A549 (cell line): ENCODE results near the gene SMYD5. TPM values are rescaled to one million over a fixed set of nuclear protein-coding genes. Genes with fewer than 3 reads are reported as not detected.

Source experiments
- ATAC-seq, 2 experiments: fragments of 200-7000 bp in 1 of 2; fragments of >200 bp in 1 of 2; cut with Nextera tagmentation in 1 of 2; cut with Tn5 transposase in 1 of 2; 3 replicates each; pipeline versions ENCODE4 v1.8.0 to v1.9.1; 2018 to 2020; ENCODE audit warnings: mild to moderate bottlenecking in 1 of 2, moderate library complexity in 1 of 2
- CTCF ChIA-PET: fragments of 300-600 bp; sonication (Branson Sonifier 250); formaldehyde crosslinking; extraction: SDS; loops from one replicate; lab custom pipeline; 2021; ENCODE audit warnings: antibody characterized with exemption, inconsistent platforms; lab: Yijun Ruan, JAX
- POLR2A ChIA-PET: fragments of 350-600 bp; formaldehyde crosslinking; extraction: SDS; loops from one replicate; lab custom pipeline; 2021; ENCODE audit warnings: antibody characterized with exemption, inconsistent platforms; lab: Yijun Ruan, JAX
- DNase-seq, 2 experiments: peaks; one replicate each; pipeline versions ENCODE4 v3.0.0 to v3.0.0-alpha.2; 2011 to 2016; ENCODE audit warnings: low read depth in 1 of 2, low spot score in 1 of 2
- FAIRE-seq: peaks from 2 replicates; lab custom pipeline; 2011; peaks lifted over from hg19 to GRCh38; lab: Jason Lieb, UNC
- H3K27ac ChIP-seq, 2 experiments: fragments of >200 bp; sonication (Bioruptor Twin); formaldehyde crosslinking; 3 replicates each; pipeline ENCODE4 v1.5.1; 2016 to 2017
- H3K4me1 ChIP-seq: fragments of >200 bp; sonication (Bioruptor Twin); formaldehyde crosslinking; 3 replicates; pipeline ENCODE4 v1.6.1; 2016
- H3K4me2 ChIP-seq: fragments of >200 bp; sonication (Bioruptor Twin); formaldehyde crosslinking; 3 replicates; pipeline ENCODE4 v1.6.1; 2016
- H3K4me3 ChIP-seq: fragments of >200 bp; sonication (Bioruptor Twin); formaldehyde crosslinking; 3 replicates; pipeline ENCODE4 v1.5.1; 2016
- H3K9me3 ChIP-seq: fragments of >200 bp; sonication (Bioruptor Twin); formaldehyde crosslinking; 3 replicates; pipeline ENCODE4 v1.6.1; 2016
- BHLHE40 ChIP-seq: IDR thresholded peaks from 2 replicates; pipeline ENCODE4 v1.6.1; 2012; ENCODE audit warnings: low read depth, low read length, inconsistent platforms
- CBX2 ChIP-seq: fragments of 200-600 bp; sonication (generic); IDR thresholded peaks from 2 replicates; pipeline ENCODE4 v1.6.1; 2016; ENCODE audit warnings: low read depth, mild to moderate bottlenecking, borderline replicate concordance
- CHD2 ChIP-seq: fragments of 150-350 bp; IDR thresholded peaks from 2 replicates; pipeline ENCODE4 v1.6.1; 2014; ENCODE audit warnings: low read length; ENCODE audit not compliant: partially characterized antibody
- CHD4 ChIP-seq: fragments of 200-600 bp; sonication (generic); IDR thresholded peaks from 2 replicates; pipeline ENCODE4 v1.6.1; 2016; ENCODE audit warnings: antibody characterized with exemption, mild to moderate bottlenecking, borderline replicate concordance
- EHF ChIP-seq: fragments of 250-450 bp; sonication (Bioruptor Pico); IDR thresholded peaks from 2 replicates; pipeline ENCODE4 v1.5.0; 2020; ENCODE audit warnings: mild to moderate bottlenecking
- ESRRA ChIP-seq: fragments of 150-350 bp; IDR thresholded peaks from 2 replicates; pipeline ENCODE4 v1.6.1; 2014; ENCODE audit warnings: mild to moderate bottlenecking, low read length, borderline replicate concordance
- HOXB5 ChIP-seq: fragments of 250-450 bp; sonication (Bioruptor Pico); IDR thresholded peaks from 2 replicates; pipeline ENCODE4 v1.5.0; 2020; ENCODE audit warnings: mild to moderate bottlenecking, moderate library complexity
- JUN ChIP-seq, 2 experiments: fragments of >200 bp; sonication (Bioruptor Twin); formaldehyde crosslinking; IDR thresholded peaks; 2 replicates in 1 of 2; 3 replicates in 1 of 2; pipeline ENCODE4 v1.6.1; 2016 to 2017
- JUNB ChIP-seq: fragments of >200 bp; sonication (Bioruptor Twin); formaldehyde crosslinking; IDR thresholded peaks from 2 replicates; pipeline ENCODE4 v1.6.1; 2016
- KDM1A ChIP-seq: fragments of 200-600 bp; sonication (generic); IDR thresholded peaks from 2 replicates; pipeline ENCODE4 v1.6.1; 2016; ENCODE audit warnings: low read depth, mild to moderate bottlenecking
- MAZ ChIP-seq: fragments of 150-350 bp; IDR thresholded peaks from 2 replicates; pipeline ENCODE4 v1.6.1; 2014; ENCODE audit warnings: antibody characterized with exemption, low read depth, low read length, borderline replicate concordance
- MYC ChIP-seq: IDR thresholded peaks from 2 replicates; pipeline ENCODE4 v1.6.1; 2012; ENCODE audit warnings: mild to moderate bottlenecking, inconsistent platforms, low read length, improper control_type of control experiment, borderline replicate concordance
- NFE2L2 ChIP-seq: fragments of 150-350 bp; conservative IDR thresholded peaks from 2 replicates; pipeline ENCODE4 v1.6.1; 2014; ENCODE audit warnings: low read length
- NPAS2 ChIP-seq: fragments of 250-450 bp; sonication (Bioruptor Pico); IDR thresholded peaks from 2 replicates; pipeline ENCODE4 v1.8.0; 2022; ENCODE audit warnings: mild to moderate bottlenecking, moderate library complexity, borderline replicate concordance
- PHF8 ChIP-seq: fragments of 200-600 bp; sonication (generic); IDR thresholded peaks from 2 replicates; pipeline ENCODE4 v1.6.1; 2016; ENCODE audit warnings: low read depth, mild to moderate bottlenecking, antibody characterized with exemption, moderate library complexity, borderline replicate concordance
- POLR2AphosphoS2 ChIP-seq: conservative IDR thresholded peaks from 2 replicates; pipeline ENCODE4 v1.6.1; 2012; ENCODE audit warnings: low read length, improper control_type of control experiment, inconsistent platforms
- RARB ChIP-seq: fragments of 250-450 bp; sonication (Bioruptor Pico); IDR thresholded peaks from 2 replicates; pipeline ENCODE4 v1.8.0; 2021; ENCODE audit warnings: mild to moderate bottlenecking, moderate library complexity
- RNF2 ChIP-seq: fragments of 200-600 bp; sonication (generic); IDR thresholded peaks from 2 replicates; pipeline ENCODE4 v1.6.1; 2016; ENCODE audit warnings: low read depth, mild to moderate bottlenecking, antibody characterized with exemption, moderate library complexity, borderline replicate concordance
- SREBF2 ChIP-seq: fragments of 450-650 bp; IDR thresholded peaks from 2 replicates; pipeline ENCODE4 v1.6.1; 2014; ENCODE audit warnings: mild to moderate bottlenecking, moderate library complexity
- ZC3H11A ChIP-seq: fragments of 450-650 bp; IDR thresholded peaks from 2 replicates; pipeline ENCODE4 v1.6.1; 2014; ENCODE audit warnings: antibody characterized with exemption, mild to moderate bottlenecking
- ZFP36 ChIP-seq: fragments of 450-650 bp; IDR thresholded peaks from 2 replicates; pipeline ENCODE4 v1.6.1; 2014; ENCODE audit warnings: borderline replicate concordance; ENCODE audit not compliant: partially characterized antibody
- WGBS: methylation state at CpG from one replicate; pipeline ENCODE4 v1.1.6; 2017; ENCODE audit errors: missing lambda C conversion rate; 5-methylcytosine and 5-hydroxymethylcytosine counted together
- polyA plus RNA-seq, 4 experiments: library from polyadenylated mRNA; depleted of rRNA in 3 of 4; stranded (reverse); fragments of >200 nt; fragmentation: RNase III in 1 of 4; extraction: RNeasy Plus Mini Kit Qiagen cat#74134 plus additional on column Dnase treatment in 1 of 4; gene quantifications; 2 replicates in 3 of 4; 3 replicates in 1 of 4; pipeline ENCODE4 v1.2.3, GENCODE V29; 2011 to 2017
- TF ChIP-seq, protein P1 (sequence below): IDR thresholded peaks from 2 replicates; pipeline ENCODE4 v1.6.1; 2012
- TF ChIP-seq, protein P2 (sequence below): fragments of 250-450 bp; sonication (Bioruptor Pico); IDR thresholded peaks from 2 replicates; pipeline ENCODE4 v1.5.0; 2020; ENCODE audit warnings: low read depth, mild to moderate bottlenecking, moderate library complexity
- TF ChIP-seq, protein P3 (sequence below): IDR thresholded peaks from 2 replicates; pipeline ENCODE4 v1.6.1; 2012

Gene SMYD5
- polyA plus RNA-seq, 2 of the 4 experiments (the other 2 are of a cell fraction) = 40.3 to 46.7 TPM

- ChIA-PET CTCF (interaction anchor here (0.7 to 4.6 kb wide), 4 partner anchors 12 to 42 kb away, joined by 3 to 42 read pairs (median 6); partner anchors contain the start of gene EGR4), POLR2A (no interaction called here)
- peaks cover 7% of the 10 kb centered on the region; the same call in 1 of the 3 replicates for H3K4me1 ChIP-seq
- FAIRE-seq (no peak), ATAC-seq (no peak; a peak in 1 of 6 replicates), DNase-seq (no peak)
- 70% methylated on average over 9 of the region's 22 CpGs for WGBS
- H3K9me3 ChIP-seq = no peaks in the 10 kb centered on the region
- H3K4me2 ChIP-seq = peak overlapping the region; percentile 78
- H3K27ac ChIP-seq = peak overlapping the region; percentile 66 to 82
- TF ChIP-seq ZC3H11A = no peak
- no peak for TF ChIP-seq MAZ
- no peak for TF ChIP-seq ESRRA
- TF ChIP-seq JUN (IDR thresholded peaks at IDR 0.05) = no peak
- no peak for TF ChIP-seq SREBF2
- TF ChIP-seq, protein P1, sequence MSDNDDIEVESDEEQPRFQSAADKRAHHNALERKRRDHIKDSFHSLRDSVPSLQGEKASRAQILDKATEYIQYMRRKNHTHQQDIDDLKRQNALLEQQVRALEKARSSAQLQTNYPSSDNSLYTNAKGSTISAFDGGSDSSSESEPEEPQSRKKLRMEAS = no peak
- no peak for TF ChIP-seq KDM1A
- no peak for TF ChIP-seq JUNB
- TF ChIP-seq CHD2 = no peak
- no peak for TF ChIP-seq PHF8
- no peak for TF ChIP-seq RNF2
- no peak for TF ChIP-seq POLR2AphosphoS2
- TF ChIP-seq CHD4 = no peak
- no peak for TF ChIP-seq HOXB5 (CRISPR knock-in tag)
- no peak for TF ChIP-seq BHLHE40
- TF ChIP-seq, protein P2, sequence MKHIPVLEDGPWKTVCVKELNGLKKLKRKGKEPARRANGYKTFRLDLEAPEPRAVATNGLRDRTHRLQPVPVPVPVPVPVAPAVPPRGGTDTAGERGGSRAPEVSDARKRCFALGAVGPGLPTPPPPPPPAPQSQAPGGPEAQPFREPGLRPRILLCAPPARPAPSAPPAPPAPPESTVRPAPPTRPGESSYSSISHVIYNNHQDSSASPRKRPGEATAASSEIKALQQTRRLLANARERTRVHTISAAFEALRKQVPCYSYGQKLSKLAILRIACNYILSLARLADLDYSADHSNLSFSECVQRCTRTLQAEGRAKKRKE = no peak
- TF ChIP-seq MYC = no peak
- peak overlapping the region; percentile 43 for H3K4me3 ChIP-seq
These were observed 55.8 kb downstream of the SMYD5 start for GRCh38 chr2:73269686-73270465.

DNA sequence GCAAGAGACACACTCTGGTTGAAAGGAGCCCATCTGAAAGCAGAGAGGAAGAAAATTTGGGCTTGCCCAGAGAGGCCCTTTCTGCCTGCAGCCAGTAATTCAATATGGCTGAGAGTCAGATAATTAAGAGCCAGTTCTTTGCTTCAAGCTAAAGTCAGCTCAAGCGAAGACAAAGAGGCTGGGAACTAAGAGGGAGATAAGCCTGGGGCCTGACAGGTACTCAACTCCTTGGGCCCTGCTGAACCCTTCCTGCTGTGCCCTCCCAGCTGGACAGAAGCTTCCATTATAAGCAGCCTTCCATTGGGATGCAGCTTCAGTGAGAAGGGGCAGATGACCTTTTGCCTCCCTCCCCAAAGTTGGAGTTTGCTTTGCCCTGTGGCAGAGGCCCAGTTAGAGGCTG is 58.2 kb downstream of the SMYD5 start:
- Histone ChIP-seq H3K9me3 (no peaks in the 10 kb centered on the region), H3K27ac (no peak overlapping the region), H3K4me1 (peaks cover 7% of the 10 kb centered on the region; the same call in 1 of the 3 replicates), H3K4me3 (no peak overlapping the region), H3K4me2 (no peak overlapping the region)
- FAIRE-seq = no peak
- no peak for ATAC-seq
- no peak for DNase-seq
- 80% methylated on average over 1 of the region's 1 CpG for WGBS
- POLR2A ChIA-PET = no interaction called here
- TF ChIP-seq, protein P3, sequence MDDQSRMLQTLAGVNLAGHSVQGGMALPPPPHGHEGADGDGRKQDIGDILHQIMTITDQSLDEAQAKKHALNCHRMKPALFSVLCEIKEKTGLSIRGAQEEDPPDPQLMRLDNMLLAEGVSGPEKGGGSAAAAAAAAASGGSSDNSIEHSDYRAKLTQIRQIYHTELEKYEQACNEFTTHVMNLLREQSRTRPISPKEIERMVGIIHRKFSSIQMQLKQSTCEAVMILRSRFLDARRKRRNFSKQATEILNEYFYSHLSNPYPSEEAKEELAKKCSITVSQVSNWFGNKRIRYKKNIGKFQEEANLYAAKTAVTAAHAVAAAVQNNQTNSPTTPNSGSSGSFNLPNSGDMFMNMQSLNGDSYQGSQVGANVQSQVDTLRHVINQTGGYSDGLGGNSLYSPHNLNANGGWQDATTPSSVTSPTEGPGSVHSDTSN = no peak
- TF ChIP-seq EHF (CRISPR knock-in tag) = no peak
- no peak for TF ChIP-seq NFE2L2
- no peak for TF ChIP-seq SREBF2
- no peak for TF ChIP-seq ZFP36
- TF ChIP-seq CBX2 = no peak
- TF ChIP-seq RARB (CRISPR knock-in tag) = no peak
- no peak for TF ChIP-seq ZC3H11A
- TF ChIP-seq JUNB = no peak
- no peak for TF ChIP-seq NPAS2 (CRISPR knock-in tag)
- no peak for TF ChIP-seq KDM1A
- TF ChIP-seq, all 56 proteins: peak for 0
- CTCF ChIA-PET = interaction anchor here (1.0 to 4.6 kb wide), 9 partner anchors 9 to 186 kb away, joined by 3 to 42 read pairs (median 6); partner anchors contain the start of gene EGR4

Other genes starting within 250 kb of the SMYD5 start
- gene SFXN5, start 142.5 kb upstream of the SMYD5 start, polyA plus RNA-seq (2011; rRNA removed) = 16.7 and 22.0 TPM in 2 replicates
- gene SFXN5, start 142.5 kb upstream of the SMYD5 start, polyA plus RNA-seq (2017; fragmentation: RNase III; extraction: RNeasy Plus Mini Kit Qiagen cat#74134 plus additional on column Dnase treatment) = 18.2 to 20.4 TPM (median 19.6 TPM) in 3 replicates
- gene RAB11FIP5, start 101.3 kb upstream of the SMYD5 start, polyA plus RNA-seq (2011; rRNA removed) = 21.6 and 30.8 TPM in 2 replicates
- 18.7 to 21.8 TPM (median 21.7 TPM) in 3 replicates for gene RAB11FIP5, start 101.3 kb upstream of the SMYD5 start, polyA plus RNA-seq (2017; fragmentation: RNase III; extraction: RNeasy Plus Mini Kit Qiagen cat#74134 plus additional on column Dnase treatment)
- not detected in 2 replicates for gene NOTO, start 11.7 kb upstream of the SMYD5 start, polyA plus RNA-seq (2011; rRNA removed)
- 0.03 to 0.07 TPM (median 0.04 TPM) in 3 replicates for gene NOTO, start 11.7 kb upstream of the SMYD5 start, polyA plus RNA-seq (2017; fragmentation: RNase III; extraction: RNeasy Plus Mini Kit Qiagen cat#74134 plus additional on column Dnase treatment)
- 9.5 and 11.2 TPM in 2 replicates for gene PRADC1, start 19.0 kb downstream of the SMYD5 start, polyA plus RNA-seq (2011; rRNA removed)
- gene PRADC1, start 19.0 kb downstream of the SMYD5 start, polyA plus RNA-seq (2017; fragmentation: RNase III; extraction: RNeasy Plus Mini Kit Qiagen cat#74134 plus additional on column Dnase treatment) = 12.1 to 13.9 TPM (median 12.4 TPM) in 3 replicates
- 685 and 775 TPM in 2 replicates for gene CCT7, start 20.1 kb downstream of the SMYD5 start, polyA plus RNA-seq (2011; rRNA removed)
- gene CCT7, start 20.1 kb downstream of the SMYD5 start, polyA plus RNA-seq (2017; fragmentation: RNase III; extraction: RNeasy Plus Mini Kit Qiagen cat#74134 plus additional on column Dnase treatment) = 750 to 850 TPM (median 838 TPM) in 3 replicates
- 3.2 and 4.8 TPM in 2 replicates for gene FBXO41, start 70.2 kb downstream of the SMYD5 start, polyA plus RNA-seq (2011; rRNA removed)
- gene FBXO41, start 70.2 kb downstream of the SMYD5 start, polyA plus RNA-seq (2017; fragmentation: RNase III; extraction: RNeasy Plus Mini Kit Qiagen cat#74134 plus additional on column Dnase treatment) = 5.0 to 7.0 TPM (median 6.4 TPM) in 3 replicates
- 0.03 TPM in 1 of 2 replicates, not detected in the other for gene EGR4, start 79.3 kb downstream of the SMYD5 start, polyA plus RNA-seq (2011; rRNA removed)
- not detected in 3 replicates for gene EGR4, start 79.3 kb downstream of the SMYD5 start, polyA plus RNA-seq (2017; fragmentation: RNase III; extraction: RNeasy Plus Mini Kit Qiagen cat#74134 plus additional on column Dnase treatment)
- gene ALMS1, start 171.6 kb downstream of the SMYD5 start, polyA plus RNA-seq (2011; rRNA removed) = 12.2 and 13.5 TPM in 2 replicates
- gene ALMS1, start 171.6 kb downstream of the SMYD5 start, polyA plus RNA-seq (2017; fragmentation: RNase III; extraction: RNeasy Plus Mini Kit Qiagen cat#74134 plus additional on column Dnase treatment) = 5.2 to 6.0 TPM (median 5.4 TPM) in 3 replicates